Naive thymus-derived CD8-positive, alpha-beta T cell (primary cell): Measurements from ENCODE around the gene NAB2. TPM values are rescaled to one million over a fixed set of nuclear protein-coding genes. Genes with fewer than 3 reads are reported as not detected.
A peak's percentile ranks its signal among the peaks of the same experiment; 100 is the strongest.

Source experiments
- ATAC-seq, 2 donors: fragments of 150-1000 bp; cut with Tn5 transposase in 1 of 2; sonication (Bioruptor Pico), chemical (Tn5 transposase) in 1 of 2; 1 replicate in 1 of 2; 2 replicates in 1 of 2; pipeline ENCODE4 v1.10.0; 2021; ENCODE audit warnings: mild to moderate bottlenecking in 2 of 2, moderate library complexity in 2 of 2
- POLR2A ChIA-PET: fragments of 350-600 bp; sonication (Branson Sonifier 250); formaldehyde crosslinking; loops from one replicate; lab custom pipeline; 2021; ENCODE audit warnings: antibody characterized with exemption; lab: Charles Lee
- DNase-seq, 10 donors: peaks; one replicate each; pipeline versions ENCODE4 v3.0.0 to v3.0.0-alpha.2; 2020 to 2022
- H3K27ac Mint-ChIP-seq, 10 donors: one replicate each; pipeline ENCODE4 v1.8.0; 2020 to 2022; ENCODE audit warnings: mild to moderate bottlenecking in 10 of 10, mixed read lengths in 10 of 10, moderate library complexity in 4 of 10, inconsistent platforms in 1 of 10
- H3K27me3 Mint-ChIP-seq, 5 donors: one replicate each; pipeline ENCODE4 v1.8.0; 2021 to 2022; ENCODE audit warnings: mixed read lengths in 5 of 5
- H3K36me3 Mint-ChIP-seq, 3 donors: one replicate each; pipeline ENCODE4 v1.8.0; 2020 to 2022; ENCODE audit warnings: mixed read lengths in 3 of 3, mild to moderate bottlenecking in 2 of 3, inconsistent platforms in 1 of 3
- H3K4me1 Mint-ChIP-seq, 4 donors: one replicate each; pipeline ENCODE4 v1.8.0; 2021 to 2022; ENCODE audit warnings: mixed read lengths in 4 of 4
- H3K4me3 Mint-ChIP-seq, 10 donors: one replicate each; pipeline ENCODE4 v1.8.0; 2020 to 2022; ENCODE audit warnings: mild to moderate bottlenecking in 10 of 10, mixed read lengths in 10 of 10, moderate library complexity in 6 of 10, inconsistent platforms in 1 of 10
- H3K9me3 Mint-ChIP-seq, 9 donors: one replicate each; pipeline ENCODE4 v1.8.0; 2020 to 2022; ENCODE audit warnings: mixed read lengths in 9 of 9, mild to moderate bottlenecking in 3 of 9, inconsistent platforms in 1 of 9, moderate library complexity in 1 of 9
- polyA plus RNA-seq, 3 donors: library from polyadenylated mRNA; unstranded; fragments of 300-500 nt; fragmentation: Illumina TruSeq; gene quantifications; one replicate each; pipeline ENCODE4 v1.2.3, GENCODE V29; 2021
- total RNA-seq, 8 experiments: library from RNA in 2 of 8; stranded (reverse) in 2 of 8; gene quantifications; one replicate each; pipeline ENCODE4 v1.2.3 and lab custom pipeline; 2021 to 2026

The NAB2 gene
- total RNA-seq (10 to 100 TPM; 16.0 to 19.2 TPM), polyA plus RNA-seq (1 to 10 TPM; 1.2 to 4.0 (median 1.3) TPM), total RNA-seq (lab: John Stamatoyannopoulos, UW) (21.0 to 92.4 (median 38.1) reads per million in 6 experiments)

GRCh38 chr12:57088354-57089270 lies at the start of gene NAB2:
Gene NAB2, plus strand, starts transcription at chr12:57089114. Its CDS starts 158 bp downstream, at chr12:57089272.
- no peaks in the 10 kb centered on the region for H3K27me3 Mint-ChIP-seq

GRCh38 chr12:57040211-57040610 lies 48.7 kb upstream of the NAB2 start:
- Mint-ChIP-seq H3K4me1 (peaks cover under 1 to 2% (median 2%) of the 10 kb centered on the region in 4 donors), H3K27ac (no peak overlapping the region), H3K4me3 (no peak overlapping the region), H3K36me3 (no peaks in the 10 kb centered on the region), H3K27me3 (peaks cover 0 to 3% (median 0%) of the 10 kb centered on the region in 5 donors), H3K9me3 (no peaks in the 10 kb centered on the region)
- POLR2A ChIA-PET = interaction anchor here (0.6 to 1.8 kb wide), 2 partner anchors 12 to 893 kb away, joined by 5 read pairs; no protein-coding TSS in a partner anchor
- no peak for ATAC-seq
- DNase-seq = no peak

More at GRCh38 chr12:57088354-57089270, at the start of gene NAB2:
- POLR2A ChIA-PET = interaction anchor here (0.6 to 16.3 kb wide), 7 partner anchors 9 to 400 kb away, joined by 3 to 559 read pairs (median 8); partner anchors contain the start of genes NEMP1, PTGES3 and STAT6
- DNase-seq (peak; percentile 81 to 97 (median 92)), ATAC-seq (peak; percentile 67 to 70)
- Mint-ChIP-seq H3K4me3 (peak within 1 kb of the TSS; percentile 91 to 98 (median 96)), H3K9me3 (no peaks in the 10 kb centered on the region), H3K27ac (peak within 1 kb of the TSS; percentile 89 to 99 (median 98)), H3K36me3 (peaks cover 0 to 31% (median 0%) of the 10 kb centered on the region in 3 donors), H3K4me1 (peaks cover 43 to 77% (median 58%) of the 10 kb centered on the region in 4 donors)

- H3K9me3 Mint-ChIP-seq = no peaks in the 10 kb centered on the region
- POLR2A ChIA-PET = interaction anchor here (0.6 to 1.8 kb wide), 2 partner anchors 13 to 892 kb away, joined by 5 read pairs; no protein-coding TSS in a partner anchor
- DNase-seq = no peak
These were observed 48.2 kb upstream of the NAB2 start for GRCh38 chr12:57040750-57041149.

GRCh38 chr12:57042695-57043094 lies 46.2 kb upstream of the NAB2 start:
- Mint-ChIP-seq H3K27ac (no peak overlapping the region), H3K36me3 (no peaks in the 10 kb centered on the region), H3K4me3 (no peak overlapping the region), H3K4me1 (peaks cover 19 to 27% (median 21%) of the 10 kb centered on the region in 4 donors), H3K9me3 (no peaks in the 10 kb centered on the region), H3K27me3 (peaks cover 0 to 3% (median 1%) of the 10 kb centered on the region in 5 donors)
- DNase-seq = no peak
- ATAC-seq = no peak
- POLR2A ChIA-PET = no interaction called here

More at GRCh38 chr12:57040750-57041149, 48.2 kb upstream of the NAB2 start:
- peaks cover 0 to 3% (median 0%) of the 10 kb centered on the region in 5 donors for H3K27me3 Mint-ChIP-seq
- no peaks in the 10 kb centered on the region for H3K36me3 Mint-ChIP-seq
- peak overlapping the region in 1 of 10 donors; percentile 58 for H3K27ac Mint-ChIP-seq
- H3K4me3 Mint-ChIP-seq = no peak overlapping the region
- ATAC-seq = no peak
- peaks cover 2 to 7% (median 2%) of the 10 kb centered on the region in 4 donors for H3K4me1 Mint-ChIP-seq

- DNase-seq = no peak
- no peaks in the 10 kb centered on the region for H3K9me3 Mint-ChIP-seq
- H3K27ac Mint-ChIP-seq = no peak overlapping the region
- peaks cover 22 to 31% (median 29%) of the 10 kb centered on the region in 4 donors for H3K4me1 Mint-ChIP-seq
- POLR2A ChIA-PET = no interaction called here
- peaks cover 0 to 3% (median 1%) of the 10 kb centered on the region in 5 donors for H3K27me3 Mint-ChIP-seq
- no peak overlapping the region for H3K4me3 Mint-ChIP-seq
- no peaks in the 10 kb centered on the region for H3K36me3 Mint-ChIP-seq
- ATAC-seq = no peak
These were observed 44.4 kb upstream of the NAB2 start for GRCh38 chr12:57044468-57044867.

GRCh38 chr12:57044889-57045288 lies 44.0 kb upstream of the NAB2 start:
- POLR2A ChIA-PET = no interaction called here
- peaks cover 22 to 31% (median 29%) of the 10 kb centered on the region in 4 donors for H3K4me1 Mint-ChIP-seq
- no peak overlapping the region for H3K27ac Mint-ChIP-seq
- H3K9me3 Mint-ChIP-seq = no peaks in the 10 kb centered on the region
- DNase-seq (no peak), ATAC-seq (no peak)
- no peaks in the 10 kb centered on the region for H3K36me3 Mint-ChIP-seq
- no peak overlapping the region for H3K4me3 Mint-ChIP-seq
- peaks cover 0 to 3% (median 2%) of the 10 kb centered on the region in 5 donors for H3K27me3 Mint-ChIP-seq

GRCh38 chr12:57046086-57046791 lies 42.7 kb upstream of the NAB2 start:
- POLR2A ChIA-PET = interaction anchor here (1.1 to 2.4 kb wide), 2 partner anchors 9 to 66 kb away, joined by 3 to 10 read pairs; partner anchors contain the start of gene STAT6
- DNase-seq = no peak
- peaks cover 22 to 31% (median 28%) of the 10 kb centered on the region in 4 donors for H3K4me1 Mint-ChIP-seq
- H3K27me3 Mint-ChIP-seq = peaks cover 0 to 3% (median 2%) of the 10 kb centered on the region in 5 donors
- H3K4me3 Mint-ChIP-seq = peak overlapping the region in 8 of 10 donors; percentile 20 to 68 (median 60)
- H3K36me3 Mint-ChIP-seq = no peaks in the 10 kb centered on the region
- ATAC-seq = no peak
- H3K27ac Mint-ChIP-seq = peak overlapping the region in 7 of 10 donors; percentile 4 to 89 (median 45)
- no peaks in the 10 kb centered on the region for H3K9me3 Mint-ChIP-seq

GRCh38 chr12:57046947-57047890 lies 41.7 kb upstream of the NAB2 start:
- peak in 3 of 10 donors; percentile 6 to 44 (median 41) for DNase-seq
- peak; percentile 58 to 73 for ATAC-seq
- H3K9me3 Mint-ChIP-seq = no peaks in the 10 kb centered on the region
- H3K4me1 Mint-ChIP-seq = peaks cover 22 to 31% (median 28%) of the 10 kb centered on the region in 4 donors
- H3K36me3 Mint-ChIP-seq = no peaks in the 10 kb centered on the region
- POLR2A ChIA-PET = interaction anchor here (0.6 to 2.4 kb wide), 6 partner anchors 10 to 546 kb away, joined by 3 to 10 read pairs (median 3); partner anchors contain the start of gene STAT6
- peak overlapping the region; percentile 40 to 82 (median 62) for H3K4me3 Mint-ChIP-seq
- H3K27me3 Mint-ChIP-seq = peaks cover 0 to 2% (median 0%) of the 10 kb centered on the region in 5 donors
- peak overlapping the region; percentile 62 to 93 (median 80) for H3K27ac Mint-ChIP-seq

GRCh38 chr12:57047981-57048380 lies 40.9 kb upstream of the NAB2 start:
- ATAC-seq (no peak), DNase-seq (no peak)
- H3K36me3 Mint-ChIP-seq = no peaks in the 10 kb centered on the region
- peak overlapping the region in 3 of 10 donors; percentile 63 to 68 (median 65) for H3K4me3 Mint-ChIP-seq
- POLR2A ChIA-PET = interaction anchor here (0.5 to 2.4 kb wide), 6 partner anchors 11 to 79 kb away, joined by 3 to 10 read pairs (median 4); partner anchors contain the start of gene STAT6
- H3K27ac Mint-ChIP-seq = peak overlapping the region in 9 of 10 donors; percentile 52 to 93 (median 75)
- H3K27me3 Mint-ChIP-seq = peaks cover 0 to 2% (median 0%) of the 10 kb centered on the region in 5 donors
- peaks cover 22 to 31% (median 28%) of the 10 kb centered on the region in 4 donors for H3K4me1 Mint-ChIP-seq
- H3K9me3 Mint-ChIP-seq = no peaks in the 10 kb centered on the region

GRCh38 chr12:57048423-57049118 lies 40.3 kb upstream of the NAB2 start:
- Mint-ChIP-seq H3K9me3 (no peaks in the 10 kb centered on the region), H3K4me1 (peaks cover 22 to 31% (median 28%) of the 10 kb centered on the region in 4 donors), H3K4me3 (peak overlapping the region in 1 of 10 donors; percentile 29), H3K27me3 (peaks cover 0 to 2% (median 0%) of the 10 kb centered on the region in 5 donors), H3K27ac (peak overlapping the region in 3 of 10 donors; percentile 11 to 70 (median 50)), H3K36me3 (no peaks in the 10 kb centered on the region)
- no peak for DNase-seq
- no peak for ATAC-seq
- POLR2A ChIA-PET = interaction anchor here (0.5 to 2.4 kb wide), 5 partner anchors 20 to 78 kb away, joined by 3 to 10 read pairs (median 4); partner anchors contain the start of gene STAT6
